Thyroid gland (tissue), 4 donors: ENCODE data around the gene COL4A1. TPM values are rescaled to one million over a fixed set of nuclear protein-coding genes. Genes with fewer than 3 reads are reported as not detected.

Experiments
- DNase-seq, 2 donors: peaks; one replicate each; pipeline ENCODE4 v3.0.0-alpha.2; 2019
- H3K27ac ChIP-seq, 3 donors: fragments of 200-600 bp; sonication (generic); 1 replicate in 2 of 3; 2 replicates in 1 of 3; pipeline ENCODE4 v1.5.1; 2016 to 2019; ENCODE audit warnings: mild to moderate bottlenecking in 1 of 3, moderate library complexity in 1 of 3
- H3K27me3 ChIP-seq: fragments of 200-600 bp; sonication (generic); one replicate; pipeline ENCODE4 v1.5.1; 2019
- H3K36me3 ChIP-seq, 2 donors: fragments of 200-600 bp; sonication (generic); one replicate each; pipeline ENCODE4 v1.5.1; 2016 to 2019
- H3K4me1 ChIP-seq, 2 donors: fragments of 200-600 bp; sonication (generic); one replicate each; pipeline ENCODE4 v1.5.1; 2017 to 2019
- H3K4me3 ChIP-seq, 3 donors: fragments of 200-600 bp; sonication (generic); replicated peaks in 1 of 3; 1 replicate in 2 of 3; 2 replicates in 1 of 3; pipeline ENCODE4 v1.5.1; 2016; ENCODE audit warnings: mild to moderate bottlenecking in 1 of 3
- H3K9me3 ChIP-seq: fragments of 200-600 bp; sonication (generic); one replicate; pipeline ENCODE4 v1.5.1; 2017
- POLR2A ChIP-seq, 2 donors: fragments of 450-650 bp; IDR thresholded peaks; one replicate each; pipeline ENCODE4 v1.6.1; 2017; ENCODE audit warnings: antibody characterized with exemption in 2 of 2, mild to moderate bottlenecking in 2 of 2, moderate library complexity in 1 of 2
- WGBS, 2 donors: methylation state at CpG; one replicate each; pipeline ENCODE4 v1.1.5; 2017; 5-methylcytosine and 5-hydroxymethylcytosine counted together
- intact Hi-C: fragments of 100-400 bp; cut with DNase I; formaldehyde crosslinking; loops from one replicate; pipeline ENCODE4 v1.15.1; 2023
- total RNA-seq, 4 donors: library from RNA; depleted of rRNA; stranded (reverse); fragments of >200 nt; gene quantifications; one replicate each; pipeline ENCODE4 v1.2.3, GENCODE V29; 2016
- TF ChIP-seq, protein P1 (sequence below), 6 experiments: fragments of 200-600 bp in 3 of 6; fragments of 450-650 bp in 3 of 6; sonication (generic) in 3 of 6; IDR thresholded peaks; one replicate each; pipeline ENCODE4 v1.5.1; 2016 to 2019; ENCODE audit warnings: antibody characterized with exemption in 6 of 6, mild to moderate bottlenecking in 2 of 6, inconsistent platforms in 1 of 6, moderate library complexity in 1 of 6

Gene COL4A1
- total RNA-seq, 4 donors from 2014 or later = 71.3 to 161 (median 112) TPM

DNA sequence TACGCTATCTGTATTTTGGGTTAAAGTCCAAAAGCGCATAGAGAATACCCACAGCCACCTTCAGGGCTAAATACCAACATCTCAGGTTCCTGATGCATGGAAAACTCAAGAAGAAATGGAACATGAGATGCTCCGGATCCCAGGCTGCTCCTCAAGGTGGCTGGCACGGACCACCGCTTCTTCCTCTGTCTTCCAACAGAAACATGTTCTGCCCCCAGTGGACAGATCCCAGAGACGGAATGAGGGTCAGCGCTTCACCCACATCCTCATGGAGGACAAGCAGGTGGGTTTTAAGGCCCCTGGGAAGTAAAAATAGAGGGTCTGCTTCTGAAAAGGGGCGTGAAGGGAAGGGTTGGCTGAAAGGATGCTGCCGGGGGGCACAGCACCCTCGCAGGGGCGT, 17.3 kb downstream of the COL4A1 start:
- intact Hi-C loops = no loop called here
- no peak overlapping the region for H3K27ac ChIP-seq
- no peaks in the 10 kb centered on the region for H3K27me3 ChIP-seq
- no peaks in the 10 kb centered on the region for H3K36me3 ChIP-seq
- no peak for TF ChIP-seq POLR2A (IDR thresholded peaks at IDR 0.05)
- TF ChIP-seq, protein P1, sequence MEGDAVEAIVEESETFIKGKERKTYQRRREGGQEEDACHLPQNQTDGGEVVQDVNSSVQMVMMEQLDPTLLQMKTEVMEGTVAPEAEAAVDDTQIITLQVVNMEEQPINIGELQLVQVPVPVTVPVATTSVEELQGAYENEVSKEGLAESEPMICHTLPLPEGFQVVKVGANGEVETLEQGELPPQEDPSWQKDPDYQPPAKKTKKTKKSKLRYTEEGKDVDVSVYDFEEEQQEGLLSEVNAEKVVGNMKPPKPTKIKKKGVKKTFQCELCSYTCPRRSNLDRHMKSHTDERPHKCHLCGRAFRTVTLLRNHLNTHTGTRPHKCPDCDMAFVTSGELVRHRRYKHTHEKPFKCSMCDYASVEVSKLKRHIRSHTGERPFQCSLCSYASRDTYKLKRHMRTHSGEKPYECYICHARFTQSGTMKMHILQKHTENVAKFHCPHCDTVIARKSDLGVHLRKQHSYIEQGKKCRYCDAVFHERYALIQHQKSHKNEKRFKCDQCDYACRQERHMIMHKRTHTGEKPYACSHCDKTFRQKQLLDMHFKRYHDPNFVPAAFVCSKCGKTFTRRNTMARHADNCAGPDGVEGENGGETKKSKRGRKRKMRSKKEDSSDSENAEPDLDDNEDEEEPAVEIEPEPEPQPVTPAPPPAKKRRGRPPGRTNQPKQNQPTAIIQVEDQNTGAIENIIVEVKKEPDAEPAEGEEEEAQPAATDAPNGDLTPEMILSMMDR (IDR thresholded peaks at IDR 0.05) = no peak
- no peak overlapping the region for H3K4me3 ChIP-seq
- no peak for DNase-seq
- H3K9me3 ChIP-seq = no peaks in the 10 kb centered on the region
- 88 to 98% methylated on average over 11 of the region's 11 CpGs for WGBS, 2 donors
- peaks cover 0 to 16% of the 10 kb centered on the region in 2 donors for H3K4me1 ChIP-seq

DNA sequence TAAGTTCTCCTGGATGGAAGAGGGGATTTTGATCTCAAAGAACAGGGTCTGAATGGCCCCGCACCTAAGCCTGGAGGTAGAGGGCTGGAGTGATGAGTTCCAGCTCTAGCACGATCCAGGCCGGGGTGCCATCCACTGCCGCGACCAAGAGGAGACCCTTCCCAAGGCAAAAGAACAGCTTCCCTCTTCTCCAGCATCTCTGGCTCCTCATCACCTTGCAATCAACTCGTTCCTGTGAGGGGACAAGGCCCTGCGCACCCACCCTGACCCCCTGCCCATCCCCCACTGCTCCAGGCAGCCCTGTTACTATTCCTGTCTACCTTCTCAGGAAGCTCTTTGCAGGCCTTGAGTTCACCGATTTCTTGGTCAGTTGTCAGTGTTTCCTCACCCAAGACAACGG, 17.8 kb downstream of the COL4A1 start:
- Histone ChIP-seq H3K27me3 (no peaks in the 10 kb centered on the region), H3K9me3 (no peaks in the 10 kb centered on the region), H3K4me3 (no peak overlapping the region), H3K27ac (no peak overlapping the region), H3K36me3 (no peaks in the 10 kb centered on the region), H3K4me1 (peaks cover 0 to 11% of the 10 kb centered on the region in 2 donors)
- no peak for DNase-seq
- intact Hi-C loops = no loop called here
- TF ChIP-seq POLR2A (IDR thresholded peaks at IDR 0.05) = no peak
- TF ChIP-seq, protein P1 (IDR thresholded peaks at IDR 0.05) = no peak
- 85 to 92% methylated on average over 9 of the region's 9 CpGs for WGBS, 2 donors

DNA sequence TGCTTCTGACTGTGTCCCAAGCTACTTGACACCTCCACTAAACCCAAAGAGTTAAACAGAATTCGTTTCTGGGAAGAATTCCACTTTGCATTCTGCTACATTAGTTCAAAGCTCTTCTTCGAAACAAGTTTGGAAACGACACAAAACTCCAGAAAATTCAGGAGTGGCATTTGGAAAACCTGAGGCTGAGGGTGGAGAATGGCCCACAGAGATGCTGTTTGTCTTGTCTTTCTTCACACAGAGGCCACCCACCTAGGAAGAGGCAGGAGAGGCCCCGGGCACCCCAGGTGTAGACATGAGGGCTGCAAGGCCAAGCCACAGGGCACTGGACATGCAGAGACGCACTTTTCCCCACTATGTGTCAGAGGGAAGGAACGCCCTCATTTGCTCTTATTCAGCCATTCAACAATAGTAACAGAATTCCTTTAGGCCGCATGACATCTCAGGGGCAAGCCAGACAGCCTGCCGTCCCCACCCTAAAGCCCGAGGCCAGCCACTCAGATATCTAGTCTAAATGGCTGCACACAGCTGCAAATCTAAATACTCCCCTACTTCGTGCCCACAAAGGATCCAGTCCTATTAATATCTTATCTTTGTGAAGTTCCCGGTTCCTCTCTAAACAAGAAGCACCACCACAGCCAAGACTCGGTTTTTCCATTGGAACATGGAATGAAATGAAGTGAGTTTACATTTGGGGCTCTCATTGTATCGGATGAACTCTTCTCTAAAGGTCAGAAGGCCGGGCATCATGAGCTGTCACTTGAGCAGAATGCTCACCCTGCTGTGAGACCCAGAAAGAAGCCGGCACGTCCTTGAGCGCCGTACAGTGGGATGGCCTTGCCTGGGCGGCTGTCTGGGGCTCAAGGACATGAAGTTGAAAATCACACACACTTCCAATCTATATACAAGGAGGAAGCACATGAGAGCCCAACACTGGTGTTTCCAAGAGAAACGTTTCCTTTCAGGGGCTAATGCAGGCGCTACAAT, 19.8 kb downstream of the COL4A1 start:
- H3K27ac ChIP-seq = no peak overlapping the region
- intact Hi-C loops = no loop called here

DNA sequence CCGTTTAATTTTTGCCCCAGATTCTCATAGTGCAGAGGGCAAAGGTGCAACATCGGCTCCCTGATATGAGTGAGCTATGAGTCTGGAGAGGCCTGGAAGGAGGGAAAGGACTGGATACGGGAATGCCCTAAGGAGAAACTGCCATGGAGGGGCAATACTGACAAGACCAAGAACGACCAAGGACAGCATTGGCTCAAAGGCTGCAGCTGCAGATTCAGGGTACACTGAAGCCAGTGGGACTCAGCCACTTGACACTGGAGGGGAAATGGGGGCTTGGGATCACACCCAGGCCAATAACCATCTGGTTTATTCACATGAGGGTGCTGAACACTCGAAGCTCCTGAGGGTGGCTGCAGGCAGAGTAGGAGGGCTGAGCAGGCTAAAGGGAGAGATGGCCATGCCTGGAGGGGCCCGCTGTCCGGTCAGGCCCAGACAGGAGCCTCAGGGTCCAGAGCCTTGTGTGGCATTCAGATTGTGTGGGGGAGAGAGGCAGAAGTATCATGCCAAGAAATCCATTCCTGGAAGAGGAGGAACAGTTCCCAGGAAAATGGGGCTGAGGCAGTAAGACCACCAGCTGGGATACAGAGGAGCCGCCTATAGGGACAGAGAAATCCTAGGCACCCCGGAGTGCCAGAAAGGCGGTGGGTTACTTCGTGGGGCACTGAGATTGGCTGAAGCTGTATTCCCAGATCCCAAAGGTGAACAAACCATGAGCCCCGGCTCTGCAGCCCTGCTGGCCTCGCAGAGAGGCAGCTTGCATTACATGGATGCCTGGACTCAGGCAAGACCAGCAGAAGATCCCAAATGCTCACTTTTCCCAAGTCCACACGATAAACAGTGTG, 20.7 kb downstream of the COL4A1 start:
- WGBS, 2 donors = 84 to 91% methylated on average over 12 to 14 of the region's 14 CpGs
- peaks cover 5 to 7% of the 10 kb centered on the region in 2 donors for H3K4me1 ChIP-seq

More for the DNA sequence above, 19.8 kb downstream of the COL4A1 start:
- Histone ChIP-seq H3K27me3 (no peaks in the 10 kb centered on the region), H3K9me3 (no peaks in the 10 kb centered on the region), H3K4me1 (peaks cover 5 to 7% of the 10 kb centered on the region in 2 donors), H3K36me3 (no peaks in the 10 kb centered on the region), H3K4me3 (no peak overlapping the region)
- WGBS, 2 donors = 74 to 81% methylated on average over 21 of the region's 21 CpGs
- TF ChIP-seq, protein P1 (IDR thresholded peaks at IDR 0.05) = no peak
- TF ChIP-seq POLR2A (IDR thresholded peaks at IDR 0.05) = no peak
- no peak for DNase-seq

DNA sequence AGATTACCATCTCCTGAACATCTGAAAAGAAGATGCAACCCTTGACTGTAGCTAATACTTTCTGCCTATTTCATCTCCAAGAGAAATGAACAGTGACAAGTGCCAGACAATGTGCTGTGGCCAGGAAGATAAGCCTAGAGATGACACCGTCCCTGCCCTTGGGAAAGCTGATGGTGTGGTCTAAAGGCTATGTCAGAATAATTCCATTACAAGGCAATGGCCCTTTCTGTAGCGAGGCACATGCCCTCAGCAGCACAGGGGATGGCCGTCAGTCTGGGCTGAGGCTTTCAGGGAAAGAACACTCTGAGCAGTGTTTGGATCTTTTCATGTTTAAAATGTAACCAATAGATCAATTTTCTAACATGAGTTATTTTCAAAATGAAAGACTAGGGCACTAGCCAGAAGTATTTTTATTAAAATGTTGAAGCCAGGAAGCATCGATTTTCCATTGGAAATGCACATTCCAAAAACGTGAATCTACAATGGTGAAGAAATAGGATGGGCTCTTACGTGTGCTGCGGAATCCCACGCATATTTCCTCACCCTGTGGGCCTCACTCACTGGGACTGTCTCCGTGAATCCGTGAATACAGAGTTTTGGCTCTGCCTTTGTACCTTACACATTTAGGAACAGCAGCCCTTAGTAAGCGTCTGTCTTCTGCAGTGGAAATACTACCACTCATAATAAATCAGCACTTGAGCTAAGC, 22.0 kb downstream of the COL4A1 start:
- H3K36me3 ChIP-seq = no peaks in the 10 kb centered on the region
- 88 to 90% methylated on average over 11 of the region's 11 CpGs for WGBS, 2 donors
- no peaks in the 10 kb centered on the region for H3K9me3 ChIP-seq
- no peak for TF ChIP-seq POLR2A (IDR thresholded peaks at IDR 0.05)
- TF ChIP-seq, protein P1 (IDR thresholded peaks at IDR 0.05) = no peak
- H3K27me3 ChIP-seq = no peaks in the 10 kb centered on the region
- no peak overlapping the region for H3K27ac ChIP-seq
- no peak for DNase-seq
- H3K4me1 ChIP-seq = peaks cover 5 to 7% of the 10 kb centered on the region in 2 donors
- no peak overlapping the region for H3K4me3 ChIP-seq
- intact Hi-C loops = no loop called here

More for the DNA sequence above, 20.7 kb downstream of the COL4A1 start:
- Histone ChIP-seq H3K27ac (no peak overlapping the region), H3K4me3 (no peak overlapping the region), H3K27me3 (no peaks in the 10 kb centered on the region), H3K36me3 (no peaks in the 10 kb centered on the region), H3K9me3 (no peaks in the 10 kb centered on the region)
- no peak for DNase-seq
- no peak for TF ChIP-seq POLR2A (IDR thresholded peaks at IDR 0.05)
- intact Hi-C loops = no loop called here
